Body of pancreas (tissue), 4 donors: ENCODE results near the gene CGNL1.

ENCODE experiments used
- CTCF ChIP-seq, 7 experiments: fragments of 450-650 bp in 4 of 7; fragments of 200-600 bp in 3 of 7; sonication (generic) in 3 of 7; IDR thresholded peaks; one replicate each; pipeline ENCODE4 v1.5.1; 2016 to 2019; ENCODE audit warnings: antibody characterized with exemption in 7 of 7
- POLR2A ChIP-seq, 3 donors: fragments of 450-650 bp; IDR thresholded peaks; one replicate each; pipeline ENCODE4 v1.6.1; 2016; ENCODE audit warnings: antibody characterized with exemption in 3 of 3, mild to moderate bottlenecking in 2 of 3

DNA sequence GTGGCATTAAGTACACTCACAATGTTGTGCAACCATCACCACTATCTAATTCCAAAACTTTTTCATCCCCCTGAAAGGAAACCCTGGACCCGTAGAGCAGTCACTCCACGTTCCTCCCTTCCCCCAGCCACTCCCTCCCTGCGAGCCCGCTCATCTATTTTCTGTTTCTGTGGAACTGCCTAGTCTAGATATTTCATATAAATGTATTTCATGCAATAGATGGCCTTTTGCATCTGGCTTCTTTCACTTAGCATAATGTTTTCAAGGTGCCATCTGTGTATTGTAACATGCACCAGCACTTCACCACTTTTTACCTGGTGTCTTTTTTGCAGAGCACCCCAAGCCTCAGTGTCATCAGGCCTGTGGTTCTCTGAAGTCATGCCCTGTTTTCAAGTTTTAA, 10.7 kb downstream of the CGNL1 start:
- TF ChIP-seq POLR2A (IDR thresholded peaks at IDR 0.05) (no peak), CTCF (IDR thresholded peaks at IDR 0.05) (no peak)
